Kidney (tissue), 14 donors: ENCODE data around the gene NKAIN2. TPM values are rescaled to one million over a fixed set of nuclear protein-coding genes. Genes with fewer than 3 reads are reported as not detected.

Experiments
- DNase-seq, 5 donors: peaks; one replicate each; pipeline ENCODE4 v3.0.0-alpha.2; 2013 to 2020
- FAIRE-seq: peaks from 2 replicates; lab custom pipeline; 2012; peaks lifted over from hg19 to GRCh38; lab: Jason Lieb, UNC
- H3K27ac ChIP-seq, 2 donors: one replicate each; pipeline ENCODE4 v1.7.0; 2013; ENCODE audit warnings: low read depth in 2 of 2, low read length in 2 of 2, inconsistent platforms in 1 of 2
- H3K27me3 ChIP-seq: one replicate; pipeline ENCODE4 v1.7.1; 2013; ENCODE audit warnings: low read length, inconsistent platforms; ENCODE audit not compliant: control insufficient read depth, insufficient read depth
- H3K36me3 ChIP-seq, 3 donors: one replicate each; pipeline versions ENCODE4 v1.7.0 to v1.7.1; 2013; ENCODE audit warnings: low read length in 3 of 3, control low read depth in 1 of 3, inconsistent platforms in 1 of 3; ENCODE audit not compliant: insufficient read depth in 3 of 3, control insufficient read depth in 2 of 3
- H3K4me1 ChIP-seq, 3 donors: one replicate each; pipeline versions ENCODE4 v1.7.0 to v1.7.1; 2013; ENCODE audit warnings: low read length in 3 of 3, inconsistent platforms in 1 of 3, low read depth in 1 of 3; ENCODE audit not compliant: control insufficient read depth in 2 of 3, insufficient read depth in 2 of 3
- H3K4me3 ChIP-seq, 3 donors: one replicate each; pipeline versions ENCODE4 v1.7.0 to v1.8.1; 2013; ENCODE audit warnings: low read length in 3 of 3, control low read depth in 1 of 3, inconsistent platforms in 1 of 3
- H3K9ac ChIP-seq, 3 donors: one replicate each; pipeline versions ENCODE4 v1.7.0 to v1.7.1; 2013; ENCODE audit warnings: low read length in 3 of 3, control low read depth in 1 of 3, inconsistent platforms in 1 of 3
- H3K9me3 ChIP-seq, 3 donors: one replicate each; pipeline versions ENCODE4 v1.7.0 to v1.7.1; 2013; ENCODE audit warnings: low read length in 3 of 3, control low read depth in 1 of 3, inconsistent platforms in 1 of 3; ENCODE audit not compliant: control insufficient read depth in 2 of 3, insufficient read depth in 1 of 3
- intact Hi-C: fragments of 100-400 bp; cut with DNase I; formaldehyde crosslinking; loops from one replicate; pipeline ENCODE4 v1.11.1; 2022
- polyA plus RNA-seq: library from polyadenylated mRNA; stranded (reverse); fragments of 350-450 nt; fragmentation: Illumina TruSeq; extraction: RNeasy Lipid Tissue Mini Kit (QIAGEN cat#74804); gene quantifications from one replicate; pipeline ENCODE4 v1.2.3, GENCODE V29; 2014; ENCODE audit warnings: low read depth, low replicate concordance; ENCODE audit not compliant: insufficient read depth
- total RNA-seq: library from RNA; stranded (reverse); fragmentation: NEBNext Ultra II Directional; extraction: Animal tissue kit (Norgen Biotek cat#: 25700); gene quantifications from one replicate; pipeline ENCODE4 v1.2.1, GENCODE V29; 2021
- TF ChIP-seq, protein P1 (sequence below): IDR thresholded peaks from 3 replicates; pipeline ENCODE4 v1.5.1; 2012; ENCODE audit warnings: mild to moderate bottlenecking, moderate library complexity, borderline replicate concordance; ENCODE audit not compliant: insufficient read depth; ENCODE audit errors: extremely low read depth
- donor health status: control.
- donor health status: control.
- donor health status: control.
- donor health status: control.
- donor health status: control.
- donor health status: DM: yes; HTN: yes; CAD: no.
- donor health status: Normal renal cell carcinoma (clear cell type).

NKAIN2 gene
- total and polyA plus RNA-seq, 2 donors from 2014 or later: 0.39 to 1.8 TPM

DNA sequence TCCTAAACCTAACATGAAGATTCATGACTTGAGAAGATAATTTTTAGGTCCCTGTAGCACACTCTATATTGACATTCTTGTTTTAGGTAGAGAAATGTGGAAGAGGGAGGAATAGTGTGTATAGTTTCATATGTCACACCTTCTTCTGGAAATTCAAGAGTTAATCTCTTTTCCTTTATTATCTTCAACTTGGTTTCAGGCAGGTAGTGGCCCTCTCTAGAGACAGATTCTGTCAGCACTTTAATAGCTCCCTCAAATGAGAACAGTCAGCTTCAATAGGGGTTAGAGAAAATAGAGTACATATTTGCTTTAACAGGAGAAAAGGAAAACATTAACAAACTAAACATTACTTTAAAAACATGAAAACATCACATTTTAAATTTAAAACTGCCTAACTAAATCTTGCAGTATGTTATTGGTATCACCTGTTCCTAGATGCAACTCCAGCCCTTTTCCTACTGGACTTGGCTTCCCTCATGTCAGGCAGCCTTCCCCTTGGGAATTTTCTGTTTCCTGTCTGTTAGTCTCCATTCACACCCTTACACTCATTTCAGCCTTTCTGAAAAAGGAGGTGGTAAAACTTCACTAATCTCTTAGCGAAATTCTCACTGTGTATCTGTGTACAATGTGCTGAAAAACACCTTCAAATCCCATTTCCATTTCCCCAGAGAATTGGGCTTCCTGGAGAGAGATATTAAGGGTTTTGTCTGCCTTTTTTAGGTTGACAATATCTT is 966.3 kb downstream of the NKAIN2 start:
- Histone ChIP-seq H3K36me3 (no peaks in the 10 kb centered on the region), H3K4me1 (no peaks in the 10 kb centered on the region), H3K9me3 (no peaks in the 10 kb centered on the region), H3K27ac (no peak overlapping the region), H3K4me3 (no peak overlapping the region), H3K27me3 (no peaks in the 10 kb centered on the region), H3K9ac (no peak overlapping the region)
- TF ChIP-seq, protein P1, sequence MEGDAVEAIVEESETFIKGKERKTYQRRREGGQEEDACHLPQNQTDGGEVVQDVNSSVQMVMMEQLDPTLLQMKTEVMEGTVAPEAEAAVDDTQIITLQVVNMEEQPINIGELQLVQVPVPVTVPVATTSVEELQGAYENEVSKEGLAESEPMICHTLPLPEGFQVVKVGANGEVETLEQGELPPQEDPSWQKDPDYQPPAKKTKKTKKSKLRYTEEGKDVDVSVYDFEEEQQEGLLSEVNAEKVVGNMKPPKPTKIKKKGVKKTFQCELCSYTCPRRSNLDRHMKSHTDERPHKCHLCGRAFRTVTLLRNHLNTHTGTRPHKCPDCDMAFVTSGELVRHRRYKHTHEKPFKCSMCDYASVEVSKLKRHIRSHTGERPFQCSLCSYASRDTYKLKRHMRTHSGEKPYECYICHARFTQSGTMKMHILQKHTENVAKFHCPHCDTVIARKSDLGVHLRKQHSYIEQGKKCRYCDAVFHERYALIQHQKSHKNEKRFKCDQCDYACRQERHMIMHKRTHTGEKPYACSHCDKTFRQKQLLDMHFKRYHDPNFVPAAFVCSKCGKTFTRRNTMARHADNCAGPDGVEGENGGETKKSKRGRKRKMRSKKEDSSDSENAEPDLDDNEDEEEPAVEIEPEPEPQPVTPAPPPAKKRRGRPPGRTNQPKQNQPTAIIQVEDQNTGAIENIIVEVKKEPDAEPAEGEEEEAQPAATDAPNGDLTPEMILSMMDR: no peak
- DNase-seq: no peak
- FAIRE-seq: no peak
- intact Hi-C loops: no loop called here

DNA sequence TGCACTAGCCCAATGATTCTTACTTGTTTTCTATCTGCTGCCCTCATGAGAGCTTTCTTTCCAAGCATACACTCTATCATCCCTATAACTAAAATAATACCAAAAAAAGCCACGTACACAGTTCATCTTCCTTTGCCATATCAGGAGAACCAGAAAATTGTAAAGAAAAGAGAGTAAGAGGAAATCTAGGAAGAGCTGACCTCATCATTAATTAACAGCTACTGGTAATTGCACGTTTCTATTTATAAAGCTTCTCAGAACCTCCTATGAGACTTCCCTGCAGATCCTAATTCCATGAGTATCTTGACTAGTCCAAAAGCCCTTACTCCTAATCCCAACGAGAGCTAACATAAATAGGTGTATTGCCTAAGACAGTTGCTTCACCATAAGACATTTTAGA is 967.1 kb downstream of the NKAIN2 start:
- H3K27ac ChIP-seq: no peak overlapping the region
- no peaks in the 10 kb centered on the region for H3K9me3 ChIP-seq
- no peaks in the 10 kb centered on the region for H3K36me3 ChIP-seq
- TF ChIP-seq, protein P1: no peak
- no peaks in the 10 kb centered on the region for H3K27me3 ChIP-seq
- no peaks in the 10 kb centered on the region for H3K4me1 ChIP-seq
- DNase-seq (no peak), FAIRE-seq (no peak)
- H3K9ac ChIP-seq: no peak overlapping the region
- H3K4me3 ChIP-seq: no peak overlapping the region
- intact Hi-C loops: no loop called here

DNA sequence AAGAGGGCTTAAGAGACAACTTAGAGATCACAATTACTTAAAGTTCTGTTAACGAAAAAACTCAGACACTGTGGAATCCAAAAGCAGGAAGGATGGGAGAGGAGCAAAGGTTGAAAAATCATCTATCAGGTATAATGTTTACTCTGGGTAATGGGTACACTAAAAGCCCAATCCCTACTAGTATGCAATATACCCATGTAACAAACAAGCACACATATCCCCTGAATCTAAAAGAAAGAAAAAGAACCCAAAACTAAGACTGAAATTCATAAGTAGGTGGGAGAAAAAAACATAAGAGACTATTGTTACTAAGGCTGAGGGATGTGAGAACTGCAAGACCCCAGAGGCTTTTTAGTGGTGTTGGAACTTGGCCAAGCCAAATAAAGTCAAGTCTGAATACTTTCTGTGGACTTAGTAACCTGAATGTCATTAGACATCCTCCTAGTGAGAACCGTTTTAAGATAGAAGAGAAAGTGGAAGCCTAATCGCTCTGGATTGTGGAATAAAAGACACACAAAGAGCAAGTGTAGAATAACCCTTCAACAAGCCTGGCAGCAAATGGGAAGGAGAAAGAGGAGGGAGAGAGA is 969.2 kb downstream of the NKAIN2 start:
- intact Hi-C loops: no loop called here
- Histone ChIP-seq H3K9ac (no peak overlapping the region), H3K4me3 (no peak overlapping the region), H3K4me1 (no peaks in the 10 kb centered on the region), H3K27ac (no peak overlapping the region), H3K9me3 (no peaks in the 10 kb centered on the region), H3K36me3 (no peaks in the 10 kb centered on the region), H3K27me3 (no peaks in the 10 kb centered on the region)
- FAIRE-seq: no peak
- peak in 2 of 5 donors; percentile 48 to 74 for DNase-seq
- TF ChIP-seq, protein P1: no peak
